ENCODE results near the gene FBXL13.
"Not testable (repeated sequence)": the region's sequence is repeated elsewhere in the genome, so short reads cannot be mapped to it uniquely, and the experiment has no call there.

FBXL13 gene

GRCh38 chr7:102859084-102859798, 215.4 kb downstream of the FBXL13 start:
- no peak for DNase-seq (ENCODE audit: low read depth)

- DNase-seq (ENCODE audit: low read depth), result no peak
Observed at GRCh38 chr7:102856036-102856435, 218.6 kb downstream of the FBXL13 start.

- no peak for DNase-seq (ENCODE audit: low read depth)
Observed at GRCh38 chr7:102849538-102849937, 225.1 kb downstream of the FBXL13 start.

- no peak for DNase-seq (ENCODE audit: low read depth)
Observed at GRCh38 chr7:102849079-102849478, 225.5 kb downstream of the FBXL13 start.

- no peak for DNase-seq (ENCODE audit: low read depth)
Observed at GRCh38 chr7:102845346-102845745, 229.2 kb downstream of the FBXL13 start.

GRCh38 chr7:102843850-102844249, 230.7 kb downstream of the FBXL13 start:
- no peak for DNase-seq (ENCODE audit: low read depth)

GRCh38 chr7:102842284-102842683, 232.3 kb downstream of the FBXL13 start:
- DNase-seq (ENCODE audit: low read depth), result no peak

- no peak for DNase-seq (ENCODE audit: low read depth)
Observed at GRCh38 chr7:102841290-102841689, 233.3 kb downstream of the FBXL13 start.

- no peak for DNase-seq (ENCODE audit: low read depth)
Observed at GRCh38 chr7:102840404-102840803, 234.2 kb downstream of the FBXL13 start.

GRCh38 chr7:102838572-102839101, 236.0 kb downstream of the FBXL13 start:
- DNase-seq (ENCODE audit: low read depth), result not testable (repeated sequence)

GRCh38 chr7:102837802-102838201, 236.8 kb downstream of the FBXL13 start:
- DNase-seq (ENCODE audit: low read depth), result no peak

GRCh38 chr7:102836977-102837376, 237.6 kb downstream of the FBXL13 start:
- DNase-seq (ENCODE audit: low read depth), result no peak

GRCh38 chr7:102836191-102836919, 238.2 kb downstream of the FBXL13 start:
- no peak for DNase-seq (ENCODE audit: low read depth)

GRCh38 chr7:102834999-102835398, 239.6 kb downstream of the FBXL13 start:
- no peak for DNase-seq (ENCODE audit: low read depth)

- no peak for DNase-seq (ENCODE audit: low read depth)
Observed at GRCh38 chr7:102834466-102834865, 240.1 kb downstream of the FBXL13 start.

- no peak for DNase-seq (ENCODE audit: low read depth)
Observed at GRCh38 chr7:102833343-102833742, 241.3 kb downstream of the FBXL13 start.

GRCh38 chr7:102832674-102833073, 241.9 kb downstream of the FBXL13 start:
- no peak for DNase-seq (ENCODE audit: low read depth)

- no peak for DNase-seq (ENCODE audit: low read depth)
Observed at GRCh38 chr7:102830197-102830596, 244.4 kb downstream of the FBXL13 start.

GRCh38 chr7:102829075-102829474, 245.5 kb downstream of the FBXL13 start:
- DNase-seq (ENCODE audit: low read depth), result no peak

GRCh38 chr7:102828286-102828685, 246.3 kb downstream of the FBXL13 start:
- no peak for DNase-seq (ENCODE audit: low read depth)

GRCh38 chr7:102823390-102824119, 251.0 kb downstream of the FBXL13 start:
- DNase-seq (ENCODE audit: low read depth), result no peak

- DNase-seq (ENCODE audit: low read depth), result no peak
Observed at GRCh38 chr7:102821994-102822747, 252.4 kb downstream of the FBXL13 start.
